ENCODE data around the gene FGD3. TPM values are rescaled to one million over a fixed set of nuclear protein-coding genes. Genes with fewer than 3 reads are reported as not detected.
A peak's percentile ranks its signal among the peaks of the same experiment; 100 is the strongest.

FGD3 gene
- total and polyA plus RNA-seq, 5 experiments from 2014 or later, result 64.2 to 330 (median 161) TPM

- H3K4me1 Mint-ChIP-seq, result peaks cover 38 to 87% (median 78%) of the 10 kb centered on the region in 4 donors
- peaks cover 0 to 39% (median 20%) of the 10 kb centered on the region in 9 donors for H3K9me3 Mint-ChIP-seq
- H3K27me3 Mint-ChIP-seq, result no peaks in the 10 kb centered on the region
- peaks cover 15 to 91% (median 45%) of the 10 kb centered on the region in 3 donors for H3K36me3 Mint-ChIP-seq
- H3K27ac Mint-ChIP-seq, result peak overlapping the region; percentile 84 to 97 (median 93)
- POLR2A ChIA-PET, result interaction anchor here (0.6 to 5.7 kb wide), 7 partner anchors 9 to 64 kb away, joined by 3 to 77 read pairs (median 4); no protein-coding TSS in a partner anchor
- ATAC-seq (peak; percentile 48 to 50), DNase-seq (peak in 3 of 10 donors; percentile 29 to 49 (median 49))
- peak overlapping the region; percentile 6 to 78 (median 32) for H3K4me3 Mint-ChIP-seq
Measured at GRCh38 chr9:93001031-93001430, 53.7 kb downstream of the FGD3 start.

- H3K4me1 Mint-ChIP-seq, result peaks cover 29 to 73% (median 63%) of the 10 kb centered on the region in 4 donors
- ATAC-seq (no peak), DNase-seq (no peak)
- peak overlapping the region in 3 of 10 donors; percentile 49 to 62 (median 58) for H3K4me3 Mint-ChIP-seq
- H3K9me3 Mint-ChIP-seq, result peaks cover 0 to 28% (median 10%) of the 10 kb centered on the region in 9 donors
- H3K27ac Mint-ChIP-seq, result peak overlapping the region; percentile 80 to 97 (median 92)
- H3K27me3 Mint-ChIP-seq, result no peaks in the 10 kb centered on the region
- POLR2A ChIA-PET, result interaction anchor here (0.6 to 6.5 kb wide), 22 partner anchors 11 to 131 kb away, joined by 3 to 77 read pairs (median 8); partner anchors contain the start of genes CARD19 and NINJ1
- H3K36me3 Mint-ChIP-seq, result peaks cover 6 to 90% (median 33%) of the 10 kb centered on the region in 3 donors
Measured at GRCh38 chr9:93002700-93003099, 55.4 kb downstream of the FGD3 start.

- POLR2A ChIA-PET, result interaction anchor here (0.6 to 6.5 kb wide), 29 partner anchors 10 to 153 kb away, joined by 3 to 77 read pairs (median 7); partner anchors contain the start of genes CARD19 and NINJ1
- H3K4me1 Mint-ChIP-seq, result peaks cover 24 to 67% (median 52%) of the 10 kb centered on the region in 4 donors
- no peaks in the 10 kb centered on the region for H3K27me3 Mint-ChIP-seq
- peak overlapping the region; percentile 9 to 79 (median 65) for H3K4me3 Mint-ChIP-seq
- peak overlapping the region; percentile 80 to 97 (median 92) for H3K27ac Mint-ChIP-seq
- H3K9me3 Mint-ChIP-seq, result peaks cover 0 to 22% (median 10%) of the 10 kb centered on the region in 9 donors
- H3K36me3 Mint-ChIP-seq, result peaks cover 6 to 90% (median 26%) of the 10 kb centered on the region in 3 donors
- ATAC-seq (peak; percentile 74 to 80), DNase-seq (peak; percentile 45 to 77 (median 66))
Measured at GRCh38 chr9:93003552-93004407, 56.5 kb downstream of the FGD3 start.

DNA sequence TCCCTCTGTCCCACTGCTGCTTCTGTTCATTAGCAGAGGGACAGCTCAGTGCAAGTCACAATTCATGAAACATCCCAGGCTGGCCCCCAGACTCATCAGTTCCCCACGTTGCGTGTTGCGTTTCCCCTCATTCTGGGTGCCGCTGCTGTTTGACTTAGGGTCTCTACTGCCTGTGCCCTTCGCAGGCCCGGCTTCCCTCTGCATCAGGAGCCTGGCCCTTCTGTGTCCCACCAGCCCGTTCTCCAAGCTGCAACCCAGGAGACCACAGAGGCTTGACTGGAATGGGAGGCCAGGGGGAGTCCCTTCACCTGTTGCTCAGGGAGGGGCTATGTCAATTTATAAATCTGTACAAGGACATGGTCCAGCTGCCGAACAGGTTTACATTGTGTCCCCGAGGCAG, 57.2 kb downstream of the FGD3 start:
- DNase-seq (no peak), ATAC-seq (no peak)
- peaks cover 6 to 90% (median 24%) of the 10 kb centered on the region in 3 donors for H3K36me3 Mint-ChIP-seq
- peaks cover 0 to 17% (median 9%) of the 10 kb centered on the region in 9 donors for H3K9me3 Mint-ChIP-seq
- no peaks in the 10 kb centered on the region for H3K27me3 Mint-ChIP-seq
- peaks cover 24 to 66% (median 51%) of the 10 kb centered on the region in 4 donors for H3K4me1 Mint-ChIP-seq
- POLR2A ChIA-PET, result interaction anchor here (1.3 to 6.5 kb wide), 14 partner anchors 9 to 154 kb away, joined by 3 to 77 read pairs (median 8); no protein-coding TSS in a partner anchor
- peak overlapping the region in 9 of 10 donors; percentile 80 to 97 (median 91) for H3K27ac Mint-ChIP-seq
- H3K4me3 Mint-ChIP-seq, result peak overlapping the region in 5 of 10 donors; percentile 26 to 72 (median 39)

GRCh38 chr9:93005876-93006275, 58.6 kb downstream of the FGD3 start:
- peaks cover 3 to 87% (median 13%) of the 10 kb centered on the region in 3 donors for H3K36me3 Mint-ChIP-seq
- H3K27me3 Mint-ChIP-seq, result no peaks in the 10 kb centered on the region
- H3K27ac Mint-ChIP-seq, result peak overlapping the region; percentile 10 to 94 (median 76)
- peaks cover 0 to 5% (median 2%) of the 10 kb centered on the region in 9 donors for H3K9me3 Mint-ChIP-seq
- H3K4me3 Mint-ChIP-seq, result no peak overlapping the region
- ATAC-seq (no peak), DNase-seq (no peak)
- H3K4me1 Mint-ChIP-seq, result peaks cover 27 to 63% (median 47%) of the 10 kb centered on the region in 4 donors
- POLR2A ChIA-PET, result interaction anchor here (0.6 to 6.5 kb wide), 6 partner anchors 10 to 155 kb away, joined by 3 to 77 read pairs (median 6); no protein-coding TSS in a partner anchor

- ATAC-seq, result no peak
- no peak for DNase-seq
- POLR2A ChIA-PET, result interaction anchor here (6.5 kb wide), 1 partner anchor 18 kb away, joined by 67 read pairs; no protein-coding TSS in a partner anchor
- H3K4me1 Mint-ChIP-seq, result peaks cover 15 to 47% (median 30%) of the 10 kb centered on the region in 4 donors
- peaks cover 0 to 88% (median 11%) of the 10 kb centered on the region in 3 donors for H3K36me3 Mint-ChIP-seq
- H3K4me3 Mint-ChIP-seq, result no peak overlapping the region
- no peaks in the 10 kb centered on the region for H3K27me3 Mint-ChIP-seq
- H3K27ac Mint-ChIP-seq, result peak overlapping the region in 4 of 10 donors; percentile 26 to 67 (median 60)
- no peaks in the 10 kb centered on the region for H3K9me3 Mint-ChIP-seq
Measured at GRCh38 chr9:93007529-93008058, 60.3 kb downstream of the FGD3 start.

- H3K9me3 Mint-ChIP-seq, result no peaks in the 10 kb centered on the region
- no peak overlapping the region for H3K4me3 Mint-ChIP-seq
- POLR2A ChIA-PET, result interaction anchor here (1.0 to 2.7 kb wide), 3 partner anchors 12 to 48 kb away, joined by 4 to 10 read pairs (median 5); no protein-coding TSS in a partner anchor
- DNase-seq (no peak), ATAC-seq (no peak)
- peak overlapping the region in 7 of 10 donors; percentile 26 to 94 (median 53) for H3K27ac Mint-ChIP-seq
- H3K4me1 Mint-ChIP-seq, result peaks cover 10 to 45% (median 26%) of the 10 kb centered on the region in 4 donors
- no peaks in the 10 kb centered on the region for H3K27me3 Mint-ChIP-seq
- peaks cover 0 to 88% (median 14%) of the 10 kb centered on the region in 3 donors for H3K36me3 Mint-ChIP-seq
Measured at GRCh38 chr9:93008457-93008856, 61.1 kb downstream of the FGD3 start.

DNA sequence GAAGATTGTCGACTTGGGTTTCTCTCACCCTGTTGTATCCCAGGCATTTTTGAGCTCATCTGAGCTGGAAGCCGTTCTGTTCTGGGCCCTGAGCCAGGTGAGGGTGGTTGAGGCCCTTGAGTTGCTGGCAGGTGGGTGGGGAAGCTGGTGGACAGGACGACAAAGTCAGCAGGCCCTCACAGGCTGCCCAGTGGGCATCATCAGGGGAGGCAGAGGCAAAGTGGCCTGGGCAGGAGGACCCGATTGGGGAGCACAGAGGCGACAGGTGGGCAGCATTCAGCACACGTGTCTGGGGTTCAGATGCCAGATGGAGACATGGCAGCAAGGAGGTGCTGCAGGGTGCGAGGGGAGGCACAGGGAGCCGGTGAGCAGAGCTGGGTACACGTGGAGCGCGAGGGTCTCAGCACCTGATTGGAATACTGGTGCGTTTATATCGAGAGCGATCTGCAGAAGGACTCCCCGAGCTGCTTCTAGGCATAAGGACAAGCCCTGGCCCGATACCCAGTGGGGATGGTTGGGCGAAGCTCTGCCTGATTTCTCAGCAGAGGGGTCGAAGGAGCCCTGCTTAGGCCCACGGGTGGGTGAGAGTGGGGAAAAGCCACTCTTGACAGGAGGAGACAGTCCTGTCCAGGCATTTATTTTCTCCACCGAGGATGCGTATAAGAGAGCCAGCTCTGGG, 62.2 kb downstream of the FGD3 start:
- ATAC-seq (no peak), DNase-seq (no peak)
- H3K4me3 Mint-ChIP-seq, result peak overlapping the region in 1 of 10 donors; percentile 45
- H3K27me3 Mint-ChIP-seq, result no peaks in the 10 kb centered on the region
- POLR2A ChIA-PET, result interaction anchor here (0.6 to 3.2 kb wide), 13 partner anchors 11 to 49 kb away, joined by 3 to 17 read pairs (median 5); no protein-coding TSS in a partner anchor
- peak overlapping the region in 9 of 10 donors; percentile 13 to 94 (median 83) for H3K27ac Mint-ChIP-seq
- H3K36me3 Mint-ChIP-seq, result peaks cover 0 to 88% (median 19%) of the 10 kb centered on the region in 3 donors
- H3K4me1 Mint-ChIP-seq, result peaks cover 7 to 40% (median 20%) of the 10 kb centered on the region in 4 donors
- H3K9me3 Mint-ChIP-seq, result no peaks in the 10 kb centered on the region

DNA sequence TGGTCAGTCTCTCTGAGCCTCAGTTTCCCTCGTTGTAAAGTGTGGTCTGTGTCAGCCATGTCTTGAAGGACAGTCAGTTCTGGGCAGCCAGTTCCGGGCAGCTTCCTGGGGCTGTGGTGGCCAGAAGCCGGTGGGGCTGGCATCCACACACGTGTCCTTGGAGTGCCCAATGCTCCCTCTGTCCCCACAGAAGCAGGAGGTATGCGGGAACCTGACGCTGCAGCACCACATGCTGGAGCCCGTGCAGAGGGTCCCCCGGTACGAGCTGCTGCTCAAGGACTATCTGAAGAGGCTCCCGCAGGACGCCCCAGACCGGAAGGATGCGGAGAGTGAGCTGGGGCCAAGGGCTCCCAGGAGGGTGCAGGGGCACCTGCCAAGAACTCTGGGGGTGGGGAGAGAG, 62.7 kb downstream of the FGD3 start:
- H3K9me3 Mint-ChIP-seq, result no peaks in the 10 kb centered on the region
- no peak for ATAC-seq

DNA sequence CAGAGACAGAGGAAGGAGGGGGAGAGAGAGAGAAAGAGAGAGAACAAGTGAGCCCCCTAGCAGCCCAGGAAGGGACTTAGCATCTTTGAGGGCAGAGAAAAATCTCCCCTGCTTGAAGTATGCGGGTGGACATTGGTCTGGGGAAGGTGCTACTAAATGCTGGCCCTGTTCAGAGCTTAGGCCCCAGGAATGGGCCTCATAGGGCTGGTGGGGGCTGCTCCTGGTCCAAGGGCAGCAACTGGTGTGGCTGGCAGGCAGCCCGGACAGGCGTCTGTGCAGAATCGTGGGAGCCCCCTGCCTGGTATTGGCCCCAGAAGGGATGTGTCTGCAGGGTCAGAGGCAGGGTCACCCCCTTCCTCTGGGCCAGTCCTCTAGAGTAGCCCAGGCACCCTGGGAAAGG, 63.4 kb downstream of the FGD3 start:
- ATAC-seq, result no peak
- Mint-ChIP-seq H3K27me3 (no peaks in the 10 kb centered on the region), H3K9me3 (no peaks in the 10 kb centered on the region), H3K27ac (peak overlapping the region in 8 of 10 donors; percentile 15 to 93 (median 69)), H3K36me3 (peaks cover 0 to 86% (median 15%) of the 10 kb centered on the region in 3 donors), H3K4me1 (peaks cover 7 to 33% (median 16%) of the 10 kb centered on the region in 4 donors), H3K4me3 (peak overlapping the region in 1 of 10 donors; percentile 38)
- DNase-seq, result no peak
- POLR2A ChIA-PET, result interaction anchor here (0.9 to 3.2 kb wide), 9 partner anchors 10 to 46 kb away, joined by 3 to 17 read pairs (median 4); no protein-coding TSS in a partner anchor

More for the DNA sequence above, 62.7 kb downstream of the FGD3 start:
- peak in 1 of 10 donors; percentile 11 for DNase-seq
- Mint-ChIP-seq H3K27ac (peak overlapping the region in 8 of 10 donors; percentile 61 to 93 (median 80)), H3K4me3 (no peak overlapping the region), H3K27me3 (no peaks in the 10 kb centered on the region), H3K4me1 (peaks cover 7 to 35% (median 18%) of the 10 kb centered on the region in 4 donors), H3K36me3 (peaks cover 0 to 88% (median 19%) of the 10 kb centered on the region in 3 donors)
- POLR2A ChIA-PET, result interaction anchor here (1.0 to 3.2 kb wide), 12 partner anchors 10 to 45 kb away, joined by 3 to 17 read pairs (median 4); no protein-coding TSS in a partner anchor

DNA sequence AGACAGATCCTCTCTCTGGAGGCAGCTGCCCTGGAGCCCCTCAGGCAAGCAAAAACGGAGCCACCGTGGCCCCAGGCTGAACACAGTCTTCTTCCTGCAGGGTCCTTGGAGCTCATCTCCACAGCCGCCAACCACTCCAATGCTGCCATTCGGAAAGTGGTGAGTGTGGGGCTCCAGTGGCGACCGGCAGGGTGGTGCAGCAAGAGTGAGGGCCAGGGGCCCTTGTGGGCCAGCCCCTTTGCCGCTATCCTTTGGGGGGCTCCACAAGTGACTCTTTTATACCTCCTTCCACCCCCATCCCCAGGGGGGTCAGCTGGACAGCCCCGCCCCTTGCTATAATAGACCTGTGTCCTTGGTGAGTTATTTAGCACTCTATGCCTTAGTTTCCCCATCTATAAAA, 63.8 kb downstream of the FGD3 start:
- Mint-ChIP-seq H3K27me3 (no peaks in the 10 kb centered on the region), H3K36me3 (peaks cover 0 to 87% (median 15%) of the 10 kb centered on the region in 3 donors), H3K4me1 (peaks cover 5 to 30% (median 15%) of the 10 kb centered on the region in 4 donors), H3K9me3 (no peaks in the 10 kb centered on the region), H3K4me3 (no peak overlapping the region), H3K27ac (peak overlapping the region in 7 of 10 donors; percentile 19 to 77 (median 69))
- DNase-seq (no peak), ATAC-seq (no peak)
- POLR2A ChIA-PET, result interaction anchor here (0.9 to 3.2 kb wide), 7 partner anchors 9 to 43 kb away, joined by 3 to 17 read pairs (median 4); no protein-coding TSS in a partner anchor
